GM23338 (cell line): ENCODE measurements around the gene WDR33.
"Not testable (repeated sequence)": the region's sequence is repeated elsewhere in the genome, so short reads cannot be mapped to it uniquely, and the experiment has no call there.

Source experiments
- CREB1 ChIP-seq: fragments of 250-450 bp; sonication (Bioruptor Pico); IDR thresholded peaks from 2 replicates; pipeline ENCODE4 v1.5.0; 2020; ENCODE audit warnings: low read depth, mild to moderate bottlenecking, moderate library complexity
- EZH2 ChIP-seq: fragments of 200-600 bp; sonication (generic); IDR thresholded peaks from one replicate; pipeline ENCODE4 v1.8.0; 2017; ENCODE audit warnings: antibody characterized with exemption, mild to moderate bottlenecking, low read depth; ENCODE audit not compliant: unreplicated experiment
- EZH2phosphoT487 ChIP-seq: fragments of 200-600 bp; sonication (generic); IDR thresholded peaks from one replicate; pipeline ENCODE4 v1.8.1; 2018; ENCODE audit warnings: antibody characterized with exemption; ENCODE audit not compliant: unreplicated experiment
- JUNB ChIP-seq: IDR thresholded peaks from one replicate; pipeline ENCODE4 v1.6.1; 2016; ENCODE audit warnings: antibody characterized with exemption; ENCODE audit not compliant: unreplicated experiment
- NANOG ChIP-seq: IDR thresholded peaks from 2 replicates; pipeline ENCODE4 v1.6.1; 2016; ENCODE audit warnings: antibody characterized with exemption, borderline replicate concordance
- POLR2AphosphoS5 ChIP-seq: IDR thresholded peaks from 2 replicates; pipeline ENCODE4 v1.6.1; 2016; ENCODE audit warnings: antibody characterized with exemption, low read depth
- TF ChIP-seq, protein P1 (sequence below), 2 experiments: fragments of 200-600 bp in 1 of 2; sonication (generic) in 1 of 2; conservative IDR thresholded peaks; 2 replicates each; pipeline versions ENCODE4 v1.5.1 to v1.6.1; 2016 to 2017; ENCODE audit warnings: antibody characterized with exemption in 2 of 2, low read depth in 2 of 2, mild to moderate bottlenecking in 2 of 2, moderate library complexity in 1 of 2
- TF ChIP-seq, protein P2 (sequence below): IDR thresholded peaks from one replicate; pipeline ENCODE4 v1.6.1; 2018; ENCODE audit warnings: antibody characterized with exemption; ENCODE audit not compliant: unreplicated experiment
- TF ChIP-seq, protein P3 (sequence below): IDR thresholded peaks from 2 replicates; pipeline ENCODE4 v1.6.1; 2016; ENCODE audit warnings: antibody characterized with exemption
- TF ChIP-seq, protein P4 (sequence below): fragments of 250-450 bp; sonication (Bioruptor Pico); IDR thresholded peaks from 2 replicates; pipeline ENCODE4 v1.5.0; 2020; ENCODE audit warnings: mild to moderate bottlenecking, moderate library complexity

DNA sequence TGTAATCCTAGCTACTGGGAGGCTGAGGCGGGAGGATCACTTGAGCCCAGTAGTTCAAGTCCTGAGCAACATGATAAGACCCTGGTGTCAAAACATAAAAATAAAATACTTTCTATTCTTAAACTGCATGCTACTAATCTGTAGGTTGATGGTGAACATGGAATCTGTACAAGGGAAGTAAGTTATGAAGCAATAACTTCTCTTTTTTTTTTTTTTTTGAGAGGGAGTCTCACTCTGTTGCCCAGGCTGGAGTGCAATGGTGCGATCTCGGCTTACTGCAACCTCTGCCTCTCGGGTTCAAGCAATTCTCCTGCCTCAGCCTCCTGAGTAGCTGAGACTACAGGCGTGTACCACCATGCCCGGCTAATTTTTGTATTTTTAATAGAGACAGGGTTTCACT lies 16.1 kb downstream of the WDR33 start:
- not testable (repeated sequence) for TF ChIP-seq EZH2phosphoT487; EZH2; NANOG; POLR2AphosphoS5; CREB1 (CRISPR knock-in tag); JUNB
- TF ChIP-seq, protein P1, sequence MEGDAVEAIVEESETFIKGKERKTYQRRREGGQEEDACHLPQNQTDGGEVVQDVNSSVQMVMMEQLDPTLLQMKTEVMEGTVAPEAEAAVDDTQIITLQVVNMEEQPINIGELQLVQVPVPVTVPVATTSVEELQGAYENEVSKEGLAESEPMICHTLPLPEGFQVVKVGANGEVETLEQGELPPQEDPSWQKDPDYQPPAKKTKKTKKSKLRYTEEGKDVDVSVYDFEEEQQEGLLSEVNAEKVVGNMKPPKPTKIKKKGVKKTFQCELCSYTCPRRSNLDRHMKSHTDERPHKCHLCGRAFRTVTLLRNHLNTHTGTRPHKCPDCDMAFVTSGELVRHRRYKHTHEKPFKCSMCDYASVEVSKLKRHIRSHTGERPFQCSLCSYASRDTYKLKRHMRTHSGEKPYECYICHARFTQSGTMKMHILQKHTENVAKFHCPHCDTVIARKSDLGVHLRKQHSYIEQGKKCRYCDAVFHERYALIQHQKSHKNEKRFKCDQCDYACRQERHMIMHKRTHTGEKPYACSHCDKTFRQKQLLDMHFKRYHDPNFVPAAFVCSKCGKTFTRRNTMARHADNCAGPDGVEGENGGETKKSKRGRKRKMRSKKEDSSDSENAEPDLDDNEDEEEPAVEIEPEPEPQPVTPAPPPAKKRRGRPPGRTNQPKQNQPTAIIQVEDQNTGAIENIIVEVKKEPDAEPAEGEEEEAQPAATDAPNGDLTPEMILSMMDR (conservative IDR thresholded peaks at IDR 0.05; ENCODE audit: low read depth in 2 of 2), result not testable (repeated sequence)
- TF ChIP-seq, protein P2, sequence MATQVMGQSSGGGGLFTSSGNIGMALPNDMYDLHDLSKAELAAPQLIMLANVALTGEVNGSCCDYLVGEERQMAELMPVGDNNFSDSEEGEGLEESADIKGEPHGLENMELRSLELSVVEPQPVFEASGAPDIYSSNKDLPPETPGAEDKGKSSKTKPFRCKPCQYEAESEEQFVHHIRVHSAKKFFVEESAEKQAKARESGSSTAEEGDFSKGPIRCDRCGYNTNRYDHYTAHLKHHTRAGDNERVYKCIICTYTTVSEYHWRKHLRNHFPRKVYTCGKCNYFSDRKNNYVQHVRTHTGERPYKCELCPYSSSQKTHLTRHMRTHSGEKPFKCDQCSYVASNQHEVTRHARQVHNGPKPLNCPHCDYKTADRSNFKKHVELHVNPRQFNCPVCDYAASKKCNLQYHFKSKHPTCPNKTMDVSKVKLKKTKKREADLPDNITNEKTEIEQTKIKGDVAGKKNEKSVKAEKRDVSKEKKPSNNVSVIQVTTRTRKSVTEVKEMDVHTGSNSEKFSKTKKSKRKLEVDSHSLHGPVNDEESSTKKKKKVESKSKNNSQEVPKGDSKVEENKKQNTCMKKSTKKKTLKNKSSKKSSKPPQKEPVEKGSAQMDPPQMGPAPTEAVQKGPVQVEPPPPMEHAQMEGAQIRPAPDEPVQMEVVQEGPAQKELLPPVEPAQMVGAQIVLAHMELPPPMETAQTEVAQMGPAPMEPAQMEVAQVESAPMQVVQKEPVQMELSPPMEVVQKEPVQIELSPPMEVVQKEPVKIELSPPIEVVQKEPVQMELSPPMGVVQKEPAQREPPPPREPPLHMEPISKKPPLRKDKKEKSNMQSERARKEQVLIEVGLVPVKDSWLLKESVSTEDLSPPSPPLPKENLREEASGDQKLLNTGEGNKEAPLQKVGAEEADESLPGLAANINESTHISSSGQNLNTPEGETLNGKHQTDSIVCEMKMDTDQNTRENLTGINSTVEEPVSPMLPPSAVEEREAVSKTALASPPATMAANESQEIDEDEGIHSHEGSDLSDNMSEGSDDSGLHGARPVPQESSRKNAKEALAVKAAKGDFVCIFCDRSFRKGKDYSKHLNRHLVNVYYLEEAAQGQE, result not testable (repeated sequence)
- TF ChIP-seq, protein P3, sequence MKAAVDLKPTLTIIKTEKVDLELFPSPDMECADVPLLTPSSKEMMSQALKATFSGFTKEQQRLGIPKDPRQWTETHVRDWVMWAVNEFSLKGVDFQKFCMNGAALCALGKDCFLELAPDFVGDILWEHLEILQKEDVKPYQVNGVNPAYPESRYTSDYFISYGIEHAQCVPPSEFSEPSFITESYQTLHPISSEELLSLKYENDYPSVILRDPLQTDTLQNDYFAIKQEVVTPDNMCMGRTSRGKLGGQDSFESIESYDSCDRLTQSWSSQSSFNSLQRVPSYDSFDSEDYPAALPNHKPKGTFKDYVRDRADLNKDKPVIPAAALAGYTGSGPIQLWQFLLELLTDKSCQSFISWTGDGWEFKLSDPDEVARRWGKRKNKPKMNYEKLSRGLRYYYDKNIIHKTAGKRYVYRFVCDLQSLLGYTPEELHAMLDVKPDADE, result not testable (repeated sequence)
- TF ChIP-seq, protein P4, sequence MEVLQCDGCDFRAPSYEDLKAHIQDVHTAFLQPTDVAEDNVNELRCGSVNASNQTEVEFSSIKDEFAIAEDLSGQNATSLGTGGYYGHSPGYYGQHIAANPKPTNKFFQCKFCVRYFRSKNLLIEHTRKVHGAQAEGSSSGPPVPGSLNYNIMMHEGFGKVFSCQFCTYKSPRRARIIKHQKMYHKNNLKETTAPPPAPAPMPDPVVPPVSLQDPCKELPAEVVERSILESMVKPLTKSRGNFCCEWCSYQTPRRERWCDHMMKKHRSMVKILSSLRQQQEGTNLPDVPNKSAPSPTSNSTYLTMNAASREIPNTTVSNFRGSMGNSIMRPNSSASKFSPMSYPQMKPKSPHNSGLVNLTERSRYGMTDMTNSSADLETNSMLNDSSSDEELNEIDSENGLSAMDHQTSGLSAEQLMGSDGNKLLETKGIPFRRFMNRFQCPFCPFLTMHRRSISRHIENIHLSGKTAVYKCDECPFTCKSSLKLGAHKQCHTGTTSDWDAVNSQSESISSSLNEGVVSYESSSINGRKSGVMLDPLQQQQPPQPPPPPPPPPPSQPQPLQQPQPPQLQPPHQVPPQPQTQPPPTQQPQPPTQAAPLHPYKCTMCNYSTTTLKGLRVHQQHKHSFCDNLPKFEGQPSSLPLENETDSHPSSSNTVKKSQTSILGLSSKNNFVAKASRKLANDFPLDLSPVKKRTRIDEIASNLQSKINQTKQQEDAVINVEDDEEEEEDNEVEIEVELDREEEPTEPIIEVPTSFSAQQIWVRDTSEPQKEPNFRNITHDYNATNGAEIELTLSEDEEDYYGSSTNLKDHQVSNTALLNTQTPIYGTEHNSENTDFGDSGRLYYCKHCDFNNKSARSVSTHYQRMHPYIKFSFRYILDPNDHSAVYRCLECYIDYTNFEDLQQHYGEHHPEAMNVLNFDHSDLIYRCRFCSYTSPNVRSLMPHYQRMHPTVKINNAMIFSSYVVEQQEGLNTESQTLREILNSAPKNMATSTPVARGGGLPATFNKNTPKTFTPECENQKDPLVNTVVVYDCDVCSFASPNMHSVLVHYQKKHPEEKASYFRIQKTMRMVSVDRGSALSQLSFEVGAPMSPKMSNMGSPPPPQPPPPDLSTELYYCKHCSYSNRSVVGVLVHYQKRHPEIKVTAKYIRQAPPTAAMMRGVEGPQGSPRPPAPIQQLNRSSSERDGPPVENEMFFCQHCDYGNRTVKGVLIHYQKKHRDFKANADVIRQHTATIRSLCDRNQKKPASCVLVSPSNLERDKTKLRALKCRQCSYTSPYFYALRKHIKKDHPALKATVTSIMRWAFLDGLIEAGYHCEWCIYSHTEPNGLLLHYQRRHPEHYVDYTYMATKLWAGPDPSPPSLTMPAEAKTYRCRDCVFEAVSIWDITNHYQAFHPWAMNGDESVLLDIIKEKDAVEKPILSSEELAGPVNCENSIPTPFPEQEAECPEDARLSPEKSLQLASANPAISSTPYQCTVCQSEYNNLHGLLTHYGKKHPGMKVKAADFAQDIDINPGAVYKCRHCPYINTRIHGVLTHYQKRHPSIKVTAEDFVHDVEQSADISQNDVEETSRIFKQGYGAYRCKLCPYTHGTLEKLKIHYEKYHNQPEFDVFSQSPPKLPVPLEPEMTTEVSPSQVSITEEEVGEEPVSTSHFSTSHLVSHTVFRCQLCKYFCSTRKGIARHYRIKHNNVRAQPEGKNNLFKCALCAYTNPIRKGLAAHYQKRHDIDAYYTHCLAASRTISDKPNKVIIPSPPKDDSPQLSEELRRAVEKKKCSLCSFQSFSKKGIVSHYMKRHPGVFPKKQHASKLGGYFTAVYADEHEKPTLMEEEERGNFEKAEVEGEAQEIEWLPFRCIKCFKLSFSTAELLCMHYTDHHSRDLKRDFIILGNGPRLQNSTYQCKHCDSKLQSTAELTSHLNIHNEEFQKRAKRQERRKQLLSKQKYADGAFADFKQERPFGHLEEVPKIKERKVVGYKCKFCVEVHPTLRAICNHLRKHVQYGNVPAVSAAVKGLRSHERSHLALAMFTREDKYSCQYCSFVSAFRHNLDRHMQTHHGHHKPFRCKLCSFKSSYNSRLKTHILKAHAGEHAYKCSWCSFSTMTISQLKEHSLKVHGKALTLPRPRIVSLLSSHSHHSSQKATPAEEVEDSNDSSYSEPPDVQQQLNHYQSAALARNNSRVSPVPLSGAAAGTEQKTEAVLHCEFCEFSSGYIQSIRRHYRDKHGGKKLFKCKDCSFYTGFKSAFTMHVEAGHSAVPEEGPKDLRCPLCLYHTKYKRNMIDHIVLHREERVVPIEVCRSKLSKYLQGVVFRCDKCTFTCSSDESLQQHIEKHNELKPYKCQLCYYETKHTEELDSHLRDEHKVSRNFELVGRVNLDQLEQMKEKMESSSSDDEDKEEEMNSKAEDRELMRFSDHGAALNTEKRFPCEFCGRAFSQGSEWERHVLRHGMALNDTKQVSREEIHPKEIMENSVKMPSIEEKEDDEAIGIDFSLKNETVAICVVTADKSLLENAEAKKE (CRISPR knock-in tag), result not testable (repeated sequence)
